Measurements from ENCODE around the gene USP13.

Gene USP13

DNA sequence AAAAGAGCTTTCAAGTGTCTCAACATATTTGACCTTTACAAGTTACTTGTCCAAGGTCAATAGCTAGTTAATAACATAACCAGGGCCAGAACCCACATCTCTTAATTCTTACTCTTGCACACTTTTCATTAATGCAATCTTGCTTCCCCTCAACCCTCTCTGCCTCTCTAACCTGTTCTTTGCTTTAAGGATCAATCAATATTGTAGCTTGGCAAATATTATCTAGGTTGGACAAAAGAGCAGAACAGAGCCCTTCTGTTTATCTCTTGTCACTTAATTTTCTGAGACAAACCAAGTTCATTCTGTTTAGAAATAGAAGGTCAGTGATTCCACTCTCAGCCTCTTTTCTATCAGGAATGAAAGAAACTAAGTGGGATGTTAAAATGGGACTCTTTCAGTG, 180.5 kb downstream of the USP13 start:
- H3K27ac ChIP-seq: no peak overlapping the region
- no peak overlapping the region for H3K4me3 ChIP-seq
- TF ChIP-seq, protein P1, sequence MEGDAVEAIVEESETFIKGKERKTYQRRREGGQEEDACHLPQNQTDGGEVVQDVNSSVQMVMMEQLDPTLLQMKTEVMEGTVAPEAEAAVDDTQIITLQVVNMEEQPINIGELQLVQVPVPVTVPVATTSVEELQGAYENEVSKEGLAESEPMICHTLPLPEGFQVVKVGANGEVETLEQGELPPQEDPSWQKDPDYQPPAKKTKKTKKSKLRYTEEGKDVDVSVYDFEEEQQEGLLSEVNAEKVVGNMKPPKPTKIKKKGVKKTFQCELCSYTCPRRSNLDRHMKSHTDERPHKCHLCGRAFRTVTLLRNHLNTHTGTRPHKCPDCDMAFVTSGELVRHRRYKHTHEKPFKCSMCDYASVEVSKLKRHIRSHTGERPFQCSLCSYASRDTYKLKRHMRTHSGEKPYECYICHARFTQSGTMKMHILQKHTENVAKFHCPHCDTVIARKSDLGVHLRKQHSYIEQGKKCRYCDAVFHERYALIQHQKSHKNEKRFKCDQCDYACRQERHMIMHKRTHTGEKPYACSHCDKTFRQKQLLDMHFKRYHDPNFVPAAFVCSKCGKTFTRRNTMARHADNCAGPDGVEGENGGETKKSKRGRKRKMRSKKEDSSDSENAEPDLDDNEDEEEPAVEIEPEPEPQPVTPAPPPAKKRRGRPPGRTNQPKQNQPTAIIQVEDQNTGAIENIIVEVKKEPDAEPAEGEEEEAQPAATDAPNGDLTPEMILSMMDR (IDR thresholded peaks at IDR 0.05): no peak
- DNase-seq (ENCODE audit: low spot score): no peak

DNA sequence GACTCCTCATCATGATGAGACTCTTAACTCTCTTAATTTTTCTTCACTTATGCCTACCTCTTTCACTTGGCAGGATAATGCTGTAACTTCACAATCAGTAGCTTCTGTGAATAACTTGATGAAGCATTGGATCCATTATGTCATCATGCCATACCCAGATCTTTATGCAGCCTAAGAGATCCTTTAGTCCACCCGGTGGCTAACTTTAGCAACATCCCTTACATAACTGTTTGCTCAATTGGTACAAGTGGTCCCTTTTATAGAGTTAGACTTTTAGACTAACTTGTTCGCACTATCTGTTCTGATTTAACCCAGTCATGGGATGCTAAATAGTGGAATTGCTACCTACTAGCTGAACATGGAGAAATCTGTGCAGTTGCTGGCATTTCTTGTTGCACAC, 184.5 kb downstream of the USP13 start:
- Histone ChIP-seq H3K4me3 (no peak overlapping the region), H3K27ac (no peak overlapping the region)
- TF ChIP-seq, protein P1 (IDR thresholded peaks at IDR 0.05): no peak
- DNase-seq (ENCODE audit: low spot score): no peak
